Breast epithelium (tissue), 4 donors: Measurements from ENCODE around the gene TAS2R39. TPM values are rescaled to one million over a fixed set of nuclear protein-coding genes. Genes with fewer than 3 reads are reported as not detected.

Experiments
- DNase-seq, 2 donors: peaks; one replicate each; pipeline ENCODE4 v3.0.0-alpha.2; 2019; ENCODE audit warnings: low spot score in 2 of 2
- H3K27ac ChIP-seq, 2 donors: fragments of 200-600 bp; sonication (generic) in 1 of 2; one replicate each; pipeline ENCODE4 v1.5.1; 2016 to 2019; ENCODE audit warnings: mild to moderate bottlenecking in 1 of 2
- H3K27me3 ChIP-seq, 2 donors: fragments of 200-600 bp; sonication (generic) in 1 of 2; one replicate each; pipeline versions ENCODE4 v1.5.1 to v1.6.0; 2017 to 2019; ENCODE audit warnings: control low read depth in 1 of 2, mild to moderate bottlenecking in 1 of 2
- H3K36me3 ChIP-seq: fragments of 200-600 bp; one replicate; pipeline ENCODE4 v1.5.1; 2019
- H3K4me1 ChIP-seq, 2 donors: fragments of 200-600 bp; sonication (generic); one replicate each; pipeline ENCODE4 v1.5.1; 2016 to 2019; ENCODE audit warnings: control low read depth in 1 of 2
- H3K4me3 ChIP-seq, 3 donors: fragments of 200-600 bp; sonication (generic); 1 replicate in 2 of 3; 2 replicates in 1 of 3; pipeline ENCODE4 v1.5.1; 2016 to 2019; ENCODE audit warnings: mild to moderate bottlenecking in 3 of 3, moderate library complexity in 2 of 3
- H3K9me3 ChIP-seq, 2 donors: fragments of 200-600 bp; sonication (generic) in 1 of 2; one replicate each; pipeline ENCODE4 v1.5.1; 2016 to 2019; ENCODE audit warnings: control low read depth in 1 of 2
- CTCF ChIP-seq, 3 donors: fragments of 450-650 bp; IDR thresholded peaks; one replicate each; pipeline ENCODE4 v1.5.1; 2016 to 2017; ENCODE audit warnings: antibody characterized with exemption in 3 of 3, mild to moderate bottlenecking in 3 of 3, moderate library complexity in 3 of 3
- POLR2A ChIP-seq: fragments of 450-650 bp; IDR thresholded peaks from one replicate; pipeline ENCODE4 v1.6.1; 2016; ENCODE audit warnings: antibody characterized with exemption, mild to moderate bottlenecking, moderate library complexity
- POLR2AphosphoS5 ChIP-seq, 3 donors: sonication (generic); formaldehyde crosslinking; IDR thresholded peaks; one replicate each; pipeline ENCODE4 v1.6.1; 2017; ENCODE audit warnings: antibody characterized with exemption in 3 of 3
- intact Hi-C: fragments of 100-400 bp; cut with DNase I; formaldehyde crosslinking; loops from one replicate; pipeline ENCODE4 v1.15.1; 2023; ENCODE audit warnings: low total_unique reads
- total RNA-seq, 3 donors: library from RNA; depleted of rRNA; stranded (reverse); fragments of >200 nt; gene quantifications; one replicate each; pipeline ENCODE4 v1.1.0, GENCODE V29; 2016

Gene TAS2R39
- total RNA-seq, 3 donors from 2014 or later = not detected

GRCh38 chr7:143230602-143231457 lies 47.6 kb downstream of the TAS2R39 start:
- no peak for TF ChIP-seq CTCF (IDR thresholded peaks at IDR 0.05)
- TF ChIP-seq POLR2AphosphoS5 (IDR thresholded peaks at IDR 0.05) = no peak
- TF ChIP-seq POLR2A = no peak

More at GRCh38 chr7:143230602-143231457, 47.6 kb downstream of the TAS2R39 start:
- DNase-seq = no peak
- Histone ChIP-seq H3K9me3 (no peaks in the 10 kb centered on the region), H3K27me3 (no peaks in the 10 kb centered on the region), H3K4me3 (no peak overlapping the region), H3K27ac (no peak overlapping the region), H3K4me1 (no peaks in the 10 kb centered on the region), H3K36me3 (no peaks in the 10 kb centered on the region)
- intact Hi-C loops = no loop called here

Other genes starting within 250 kb of the TAS2R39 start
- gene TRPV5, start 249.7 kb upstream of the TAS2R39 start, total RNA-seq = 1 to 10 TPM in 1 of 3 donors, under 1 TPM in 1, not detected in 1; 0.15 to 1.3 TPM
- gene LLCFC1, start 243.9 kb upstream of the TAS2R39 start, total RNA-seq = not detected
- 1 to 10 TPM in 2 of 3 donors, under 1 TPM in 1; 0.16 to 4.3 (median 2.2) TPM for gene KEL, start 221.1 kb upstream of the TAS2R39 start, total RNA-seq
- 1 to 10 TPM in 2 of 3 donors, not detected in 1; 1.2 to 2.0 TPM for gene OR9A2, start 156.3 kb upstream of the TAS2R39 start, total RNA-seq
- gene OR6V1, start 131.1 kb upstream of the TAS2R39 start, total RNA-seq = not detected
- 1,000 to 10,000 TPM in 1 of 3 donors, 100 to 1,000 TPM in 1, 1 to 10 TPM in 1; 1.6 to 1,201 (median 140) TPM for gene PIP, start 51.3 kb upstream of the TAS2R39 start, total RNA-seq
- not detected for gene TAS2R40, start 38.6 kb downstream of the TAS2R39 start, total RNA-seq
- gene GSTK1, start 80.0 kb downstream of the TAS2R39 start, total RNA-seq = 100 to 1,000 TPM; 196 to 242 (median 199) TPM
- gene TMEM139, start 101.5 kb downstream of the TAS2R39 start, total RNA-seq = 10 to 100 TPM in 2 of 3 donors, 1 to 10 TPM in 1; 1.4 to 27.4 (median 14.4) TPM
- 10 to 100 TPM; 11.7 to 24.9 (median 22.8) TPM for gene CASP2, start 104.9 kb downstream of the TAS2R39 start, total RNA-seq
- under 1 TPM in 1 of 3 donors, not detected in 2; 0.29 TPM for gene CLCN1, start 132.7 kb downstream of the TAS2R39 start, total RNA-seq
- 1 to 10 TPM in 1 of 3 donors, under 1 TPM in 2; 0.48 to 2.3 (median 0.73) TPM for gene FAM131B, start 179.3 kb downstream of the TAS2R39 start, total RNA-seq
- gene ZYX, start 197.9 kb downstream of the TAS2R39 start, total RNA-seq = 10 to 100 TPM; 60.2 to 61.0 (median 60.4) TPM
- gene EPHA1, start 225.4 kb downstream of the TAS2R39 start, total RNA-seq = 10 to 100 TPM in 2 of 3 donors, not detected in 1; 11.8 to 15.4 TPM